Left lung (tissue), 10 donors: Measurements from ENCODE around the gene PGA3. TPM values are rescaled to one million over a fixed set of nuclear protein-coding genes. Genes with fewer than 3 reads are reported as not detected.
"Not testable (repeated sequence)": the region's sequence is repeated elsewhere in the genome, so short reads cannot be mapped to it uniquely, and the experiment has no call there.

Source experiments
- ATAC-seq: fragments of 200-7000 bp; cut with Tn5 transposase; one replicate; pipeline ENCODE4 v1.9.1; 2020; ENCODE audit warnings: moderate library complexity
- DNase-seq, 4 donors: peaks; one replicate each; pipeline ENCODE4 v3.0.0-alpha.2; 2013 to 2020
- H3K27ac ChIP-seq, 2 donors: fragments of 200-600 bp; sonication (generic) in 1 of 2; one replicate each; pipeline versions ENCODE4 v1.5.0 to v1.8.0; 2020 to 2021
- H3K27me3 ChIP-seq, 2 donors: fragments of 200-600 bp; sonication (generic) in 1 of 2; one replicate each; pipeline versions ENCODE4 v1.5.0 to v1.8.0; 2020 to 2021
- H3K36me3 ChIP-seq, 2 donors: fragments of 200-600 bp; sonication (generic) in 1 of 2; one replicate each; pipeline versions ENCODE4 v1.5.0 to v1.8.0; 2020 to 2021
- H3K4me1 ChIP-seq, 2 donors: fragments of 200-600 bp; one replicate each; pipeline ENCODE4 v1.8.0; 2021
- H3K4me3 ChIP-seq, 2 donors: fragments of 200-600 bp; sonication (generic) in 1 of 2; one replicate each; pipeline versions ENCODE4 v1.5.0 to v1.8.0; 2020 to 2021; ENCODE audit warnings: mild to moderate bottlenecking in 1 of 2
- H3K9me3 ChIP-seq, 2 donors: fragments of 200-600 bp; sonication (generic) in 1 of 2; one replicate each; pipeline versions ENCODE4 v1.5.0 to v1.8.0; 2020 to 2021
- intact Hi-C, 2 donors: fragments of 100-400 bp; cut with DNase I; formaldehyde crosslinking; loops; one replicate each; pipeline versions ENCODE4 v1.11.2 to v1.14.2; 2022
- polyA plus RNA-seq, 6 donors: library from polyadenylated mRNA; unstranded; fragments of 120-200 nt; gene quantifications; one replicate each; pipeline ENCODE4 v1.2.1, GENCODE V29; 2013; ENCODE audit not compliant: insufficient read length in 6 of 6
- total RNA-seq, 2 donors: library from RNA; stranded (reverse); fragmentation: NEBNext Ultra II Directional; extraction: Animal tissue kit (Norgen Biotek cat#: 25700); gene quantifications; one replicate each; pipeline ENCODE4 v1.2.1, GENCODE V29; 2021
- TF ChIP-seq, protein P1 (sequence below), 2 donors: fragments of 200-600 bp; sonication (generic) in 1 of 2; IDR thresholded peaks; one replicate each; pipeline versions ENCODE4 v1.5.0 to v1.8.0; 2021; ENCODE audit warnings: antibody characterized with exemption in 2 of 2
- donor health status: DM: no; HTN: yes; CAD: no.
- donor health status: DM: no; HTN: no; CAD: no.

PGA3 gene
- total and polyA plus RNA-seq, 8 donors, result 0.11 to 0.45 (median 0.28) TPM; not detected in 2

DNA sequence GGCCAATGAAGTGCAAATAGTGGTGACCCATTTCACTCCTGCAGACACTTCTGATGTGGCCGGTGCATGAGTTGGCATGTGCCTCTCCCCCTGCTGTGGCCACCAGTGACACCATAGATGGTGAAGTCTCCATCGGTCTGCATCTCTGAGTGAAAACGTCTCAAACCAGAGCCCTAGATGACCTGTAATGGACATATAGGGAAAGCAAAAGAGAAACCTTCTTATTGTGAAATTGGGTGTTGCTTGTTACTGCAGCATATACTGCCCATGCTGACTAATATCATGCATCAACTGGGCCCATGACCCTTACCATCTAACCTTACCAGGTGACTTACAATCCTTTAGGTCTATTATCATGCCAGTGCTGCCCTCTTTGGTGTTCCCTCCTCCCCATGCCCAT, 30.4 kb upstream of the PGA3 start:
- intact Hi-C loops, result no loop called here
- DNase-seq (no peak), ATAC-seq (no peak)
- H3K27me3 ChIP-seq, result peaks cover 0 to 8% of the 10 kb centered on the region in 2 donors
- H3K9me3 ChIP-seq, result peaks cover 0 to 5% of the 10 kb centered on the region in 2 donors
- peak overlapping the region in 1 of 2 donors; percentile 73 for H3K27ac ChIP-seq
- no peaks in the 10 kb centered on the region for H3K36me3 ChIP-seq
- no peak overlapping the region for H3K4me3 ChIP-seq
- TF ChIP-seq, protein P1, sequence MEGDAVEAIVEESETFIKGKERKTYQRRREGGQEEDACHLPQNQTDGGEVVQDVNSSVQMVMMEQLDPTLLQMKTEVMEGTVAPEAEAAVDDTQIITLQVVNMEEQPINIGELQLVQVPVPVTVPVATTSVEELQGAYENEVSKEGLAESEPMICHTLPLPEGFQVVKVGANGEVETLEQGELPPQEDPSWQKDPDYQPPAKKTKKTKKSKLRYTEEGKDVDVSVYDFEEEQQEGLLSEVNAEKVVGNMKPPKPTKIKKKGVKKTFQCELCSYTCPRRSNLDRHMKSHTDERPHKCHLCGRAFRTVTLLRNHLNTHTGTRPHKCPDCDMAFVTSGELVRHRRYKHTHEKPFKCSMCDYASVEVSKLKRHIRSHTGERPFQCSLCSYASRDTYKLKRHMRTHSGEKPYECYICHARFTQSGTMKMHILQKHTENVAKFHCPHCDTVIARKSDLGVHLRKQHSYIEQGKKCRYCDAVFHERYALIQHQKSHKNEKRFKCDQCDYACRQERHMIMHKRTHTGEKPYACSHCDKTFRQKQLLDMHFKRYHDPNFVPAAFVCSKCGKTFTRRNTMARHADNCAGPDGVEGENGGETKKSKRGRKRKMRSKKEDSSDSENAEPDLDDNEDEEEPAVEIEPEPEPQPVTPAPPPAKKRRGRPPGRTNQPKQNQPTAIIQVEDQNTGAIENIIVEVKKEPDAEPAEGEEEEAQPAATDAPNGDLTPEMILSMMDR (IDR thresholded peaks at IDR 0.05), result no peak
- peaks cover 0 to 20% of the 10 kb centered on the region in 2 donors for H3K4me1 ChIP-seq

DNA sequence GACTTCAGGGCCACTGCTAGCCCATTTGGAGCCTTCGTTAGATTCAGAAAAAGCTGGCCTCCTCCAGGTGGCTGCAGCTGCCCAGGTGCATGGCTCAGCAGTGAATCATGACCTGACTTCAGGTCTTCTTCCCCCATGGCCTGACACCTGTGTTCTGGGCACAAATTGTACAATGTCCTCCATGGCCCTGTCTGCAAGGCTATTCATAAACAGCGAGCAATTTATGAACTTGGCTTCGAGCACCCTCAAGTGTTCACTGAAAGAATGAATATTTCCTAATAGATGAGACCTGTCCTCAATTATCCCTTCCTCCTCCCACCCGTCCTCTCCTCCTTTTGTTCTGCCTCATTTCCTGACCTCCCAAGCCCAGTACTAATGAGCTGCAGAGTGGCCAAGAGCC, 29.9 kb upstream of the PGA3 start:
- peak; percentile 15 for ATAC-seq

DNA sequence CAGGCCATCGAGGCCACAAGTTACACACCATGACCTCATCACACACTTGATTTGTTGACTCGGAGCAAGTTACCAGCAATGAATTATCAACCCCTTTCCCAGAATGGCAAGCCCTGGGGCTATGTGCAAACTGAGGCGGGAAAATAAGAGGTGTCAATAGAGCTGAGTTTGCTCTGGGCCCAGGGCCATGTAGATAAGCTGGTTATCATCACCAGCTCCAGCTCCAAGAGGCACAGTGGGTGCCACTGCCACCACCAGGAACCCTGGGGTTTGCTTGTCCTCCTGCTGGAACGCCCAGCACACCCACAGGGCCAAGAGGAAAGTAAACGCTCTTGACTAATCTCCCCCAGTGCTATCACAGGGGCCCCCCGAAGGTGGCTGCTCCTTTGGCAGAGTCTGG, 29.0 kb upstream of the PGA3 start:
- H3K9me3 ChIP-seq, result peaks cover 0 to 5% of the 10 kb centered on the region in 2 donors
- DNase-seq, result no peak
- no peak overlapping the region for H3K27ac ChIP-seq
- no peak for ATAC-seq
- H3K27me3 ChIP-seq, result peaks cover 0 to 8% of the 10 kb centered on the region in 2 donors
- H3K4me1 ChIP-seq, result peaks cover 0 to 16% of the 10 kb centered on the region in 2 donors
- intact Hi-C loops, result no loop called here
- H3K36me3 ChIP-seq, result no peaks in the 10 kb centered on the region
- TF ChIP-seq, protein P1 (IDR thresholded peaks at IDR 0.05), result no peak
- H3K4me3 ChIP-seq, result no peak overlapping the region

More for the DNA sequence above, 29.9 kb upstream of the PGA3 start:
- DNase-seq, result no peak
- Histone ChIP-seq H3K4me3 (no peak overlapping the region), H3K9me3 (peaks cover 0 to 5% of the 10 kb centered on the region in 2 donors), H3K27me3 (peaks cover 0 to 8% of the 10 kb centered on the region in 2 donors), H3K27ac (no peak overlapping the region), H3K4me1 (peaks cover 0 to 16% of the 10 kb centered on the region in 2 donors), H3K36me3 (no peaks in the 10 kb centered on the region)
- TF ChIP-seq, protein P1 (IDR thresholded peaks at IDR 0.05), result no peak
- intact Hi-C loops, result no loop called here

DNA sequence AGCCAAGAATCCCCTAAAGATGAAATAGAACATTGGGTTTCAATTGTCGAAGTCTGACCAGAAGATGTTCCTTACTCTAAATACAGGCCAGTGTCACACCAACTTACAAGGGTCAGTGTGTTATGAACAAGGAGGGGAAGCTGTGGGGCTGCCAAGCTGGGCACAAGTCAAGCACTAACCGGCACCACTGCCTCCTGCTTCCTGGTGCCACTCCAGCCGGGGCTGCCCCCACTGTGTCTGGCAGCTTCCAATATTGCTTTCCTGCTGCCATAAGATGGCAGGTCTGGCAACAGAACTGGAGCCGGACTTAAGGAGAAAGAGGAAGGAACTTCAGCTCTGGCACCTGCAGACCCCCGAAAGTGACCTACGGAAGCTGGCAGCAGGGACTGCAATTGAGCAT, 28.4 kb upstream of the PGA3 start:
- TF ChIP-seq, protein P1 (IDR thresholded peaks at IDR 0.05), result no peak
- Histone ChIP-seq H3K4me3 (no peak overlapping the region), H3K27me3 (peaks cover 0 to 8% of the 10 kb centered on the region in 2 donors), H3K36me3 (no peaks in the 10 kb centered on the region), H3K9me3 (peaks cover 0 to 5% of the 10 kb centered on the region in 2 donors), H3K4me1 (peaks cover 0 to 16% of the 10 kb centered on the region in 2 donors), H3K27ac (no peak overlapping the region)
- intact Hi-C loops, result no loop called here
- DNase-seq, result no peak
- ATAC-seq, result no peak

DNA sequence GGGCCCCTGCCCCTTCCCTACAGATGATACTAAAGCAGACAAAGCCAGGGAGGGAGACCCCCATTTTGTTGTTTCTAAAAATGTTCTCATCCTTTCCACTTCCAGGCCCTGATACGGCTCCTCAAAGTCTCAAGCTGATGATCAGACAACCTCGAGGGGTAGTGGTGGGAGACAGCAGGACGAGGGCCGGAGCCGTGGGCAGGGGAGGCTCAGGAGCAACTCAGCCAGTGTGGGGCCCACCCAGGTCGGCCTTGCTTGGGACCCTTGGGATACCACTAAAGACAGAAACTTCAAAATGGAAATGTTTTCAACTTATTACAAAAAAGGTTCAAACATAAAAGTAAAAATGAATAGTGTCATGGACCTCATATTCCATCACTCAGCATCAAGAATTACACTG, 26.9 kb upstream of the PGA3 start:
- H3K4me1 ChIP-seq, result peaks cover 0 to 14% of the 10 kb centered on the region in 2 donors
- H3K4me3 ChIP-seq, result no peak overlapping the region
- TF ChIP-seq, protein P1 (IDR thresholded peaks at IDR 0.05), result no peak
- intact Hi-C loops, result no loop called here
- H3K9me3 ChIP-seq, result peaks cover 0 to 5% of the 10 kb centered on the region in 2 donors
- H3K27me3 ChIP-seq, result peaks cover 0 to 8% of the 10 kb centered on the region in 2 donors
- no peaks in the 10 kb centered on the region for H3K36me3 ChIP-seq
- ATAC-seq, result no peak
- no peak for DNase-seq
- no peak overlapping the region for H3K27ac ChIP-seq

DNA sequence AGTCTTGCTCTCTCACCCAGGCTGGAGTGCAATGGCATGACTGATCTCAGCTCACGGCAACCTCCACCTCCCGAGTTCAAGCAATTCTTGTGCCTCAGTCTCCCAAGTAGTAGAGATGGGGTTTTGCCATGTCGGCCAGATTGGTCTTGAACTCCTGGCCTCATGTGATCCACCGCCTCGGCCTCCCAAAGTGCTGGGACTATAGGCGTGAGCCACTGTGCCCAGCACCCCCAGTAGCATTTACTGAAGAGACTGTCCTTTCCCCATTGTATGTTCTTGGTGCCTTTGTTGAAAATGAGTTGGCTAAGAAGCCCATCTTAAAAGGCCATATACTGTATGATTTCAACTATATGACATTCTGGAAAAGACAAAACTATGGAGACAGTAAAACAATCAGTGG, 23.1 kb upstream of the PGA3 start:
- not testable (repeated sequence) for H3K36me3 ChIP-seq, H3K4me1 ChIP-seq, H3K27me3 ChIP-seq, DNase-seq, H3K27ac ChIP-seq, ATAC-seq, H3K9me3 ChIP-seq, H3K4me3 ChIP-seq
- intact Hi-C loops, result loop anchor here in 1 of 2 donors (10.0 kb wide), 1 partner anchor 345 kb away; no protein-coding TSS in a partner anchor
